ENCODE measurements around the gene RAB34.

Gene RAB34

DNA sequence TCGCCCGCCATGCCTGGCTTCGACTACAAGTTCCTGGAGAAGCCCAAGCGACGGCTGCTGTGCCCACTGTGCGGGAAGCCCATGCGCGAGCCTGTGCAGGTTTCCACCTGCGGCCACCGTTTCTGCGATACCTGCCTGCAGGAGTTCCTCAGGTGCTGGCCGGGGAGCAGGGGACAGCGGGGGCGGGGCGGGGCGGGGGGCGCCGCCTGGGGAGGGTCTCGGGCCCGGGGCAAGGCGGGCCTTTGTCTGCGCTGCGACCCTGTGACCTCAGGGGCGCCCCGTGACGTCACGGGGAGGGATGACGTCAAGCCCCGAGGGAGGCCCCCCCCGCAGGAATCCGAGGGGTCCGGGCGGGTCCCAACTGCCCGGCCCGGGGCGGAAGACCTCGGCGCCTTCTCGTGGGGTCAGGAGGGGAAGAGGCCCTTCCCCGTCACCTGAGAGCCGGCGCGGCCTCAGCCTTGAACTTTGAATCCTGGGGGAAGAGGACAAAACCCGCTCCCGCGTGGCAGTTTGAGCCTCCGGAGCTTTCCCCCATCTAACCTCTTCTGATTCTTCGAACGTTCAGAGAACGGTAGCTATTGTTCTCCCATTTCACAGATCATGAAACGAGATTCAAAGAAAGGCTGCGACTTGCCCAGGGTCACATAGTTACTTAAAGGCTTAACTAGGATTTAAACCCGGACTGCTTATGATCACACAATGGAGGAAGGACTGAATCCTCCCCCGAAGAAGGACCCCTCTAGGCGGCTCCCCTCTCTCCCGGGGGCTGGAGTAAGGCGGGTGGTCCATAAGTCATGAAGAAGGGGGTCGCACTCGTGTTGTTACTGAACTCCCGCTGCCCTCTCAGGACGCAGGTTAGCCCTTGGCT lies 26.7 kb upstream of the RAB34 start:
- H3F3A ChIP-seq (ENCODE audit: insufficient read depth), result peaks cover 86% of the 10 kb centered on the region
- H4K20me1 ChIP-seq (ENCODE audit: low read depth, low read length), result no peaks in the 10 kb centered on the region; the same call in 1 of the 2 replicates

DNA sequence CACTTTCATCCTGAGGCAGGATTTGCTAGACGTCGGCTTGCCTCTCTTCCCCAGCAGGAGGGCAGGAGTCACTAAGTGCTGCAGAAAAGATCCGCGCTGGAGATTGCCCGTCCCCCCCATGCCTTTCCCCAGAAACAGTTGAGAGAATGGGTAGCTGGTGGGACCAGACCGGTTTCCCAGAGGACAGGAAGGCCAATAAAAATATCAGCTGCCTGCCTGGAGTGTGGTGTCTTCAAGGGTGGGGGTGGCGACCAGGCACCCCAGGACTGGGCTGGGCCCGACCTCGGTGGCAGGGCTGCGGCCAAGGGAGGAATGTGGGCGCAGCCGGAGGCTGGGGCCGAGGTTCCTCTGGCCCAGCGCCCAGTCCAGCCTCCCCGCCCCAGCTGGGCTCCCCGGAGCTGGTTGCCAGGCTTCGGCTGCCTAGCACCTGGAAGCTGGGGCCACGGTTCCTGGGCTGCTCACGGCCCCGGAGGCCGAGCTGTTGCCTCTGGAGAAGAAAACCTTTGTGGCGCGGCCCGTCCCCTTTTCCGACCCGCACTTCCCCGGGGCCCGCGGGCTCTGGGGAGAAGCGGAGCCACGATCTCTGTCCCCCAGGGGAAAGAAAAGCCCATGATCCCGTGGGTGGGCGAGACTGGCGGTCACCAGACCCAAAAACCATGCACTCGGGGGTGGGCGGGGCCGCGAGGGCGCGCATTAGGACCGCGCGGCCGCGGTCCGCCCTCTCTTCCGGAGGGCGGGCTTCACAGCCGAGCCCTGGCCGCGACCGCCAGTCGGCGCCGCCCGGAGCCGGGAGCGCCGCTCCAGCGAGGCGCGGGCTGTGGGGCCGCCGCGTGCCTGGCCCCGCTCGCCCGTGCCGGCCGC lies 25.8 kb upstream of the RAB34 start, which contains the start of gene TRAF4:
Gene TRAF4 (plus strand): TSS at position 769 of the 861 bp plus-strand sequence. CDS start 102 bp downstream, outside the sequence.
- TF ChIP-seq, protein P1, sequence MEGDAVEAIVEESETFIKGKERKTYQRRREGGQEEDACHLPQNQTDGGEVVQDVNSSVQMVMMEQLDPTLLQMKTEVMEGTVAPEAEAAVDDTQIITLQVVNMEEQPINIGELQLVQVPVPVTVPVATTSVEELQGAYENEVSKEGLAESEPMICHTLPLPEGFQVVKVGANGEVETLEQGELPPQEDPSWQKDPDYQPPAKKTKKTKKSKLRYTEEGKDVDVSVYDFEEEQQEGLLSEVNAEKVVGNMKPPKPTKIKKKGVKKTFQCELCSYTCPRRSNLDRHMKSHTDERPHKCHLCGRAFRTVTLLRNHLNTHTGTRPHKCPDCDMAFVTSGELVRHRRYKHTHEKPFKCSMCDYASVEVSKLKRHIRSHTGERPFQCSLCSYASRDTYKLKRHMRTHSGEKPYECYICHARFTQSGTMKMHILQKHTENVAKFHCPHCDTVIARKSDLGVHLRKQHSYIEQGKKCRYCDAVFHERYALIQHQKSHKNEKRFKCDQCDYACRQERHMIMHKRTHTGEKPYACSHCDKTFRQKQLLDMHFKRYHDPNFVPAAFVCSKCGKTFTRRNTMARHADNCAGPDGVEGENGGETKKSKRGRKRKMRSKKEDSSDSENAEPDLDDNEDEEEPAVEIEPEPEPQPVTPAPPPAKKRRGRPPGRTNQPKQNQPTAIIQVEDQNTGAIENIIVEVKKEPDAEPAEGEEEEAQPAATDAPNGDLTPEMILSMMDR (IDR thresholded peaks at IDR 0.05; ENCODE audit: insufficient read depth, low read length, poor library complexity, severe bottlenecking), result no peak
- TF ChIP-seq EZH2phosphoT487 (conservative IDR thresholded peaks at IDR 0.05; ENCODE audit: low read length), result no peak
- peak within 1 kb of the TSS; percentile 99 for H3K9ac ChIP-seq (ENCODE audit: low read length)
- no peaks in the 10 kb centered on the region for H3K9me3 ChIP-seq (ENCODE audit: insufficient read depth, low read length)
- H3K9me2 ChIP-seq (replicated peaks; ENCODE audit: insufficient read depth, low read length), result no peaks in the 10 kb centered on the region
- H3K79me2 ChIP-seq (ENCODE audit: insufficient read depth, low read length), result peaks cover 41% of the 10 kb centered on the region
- H3K36me3 ChIP-seq (ENCODE audit: low read length), result peaks cover 14% of the 10 kb centered on the region
- peak within 1 kb of the TSS; percentile 98 for H3K4me3 ChIP-seq (ENCODE audit: insufficient read depth, low read length, poor library complexity, severe bottlenecking)
- H3K27ac ChIP-seq (ENCODE audit: low read depth, low read length), result peak within 1 kb of the TSS; percentile 99
- H3K4me2 ChIP-seq (ENCODE audit: low read depth, low read length, poor library complexity, severe bottlenecking), result peak within 1 kb of the TSS; percentile 94
- H3F3A ChIP-seq (ENCODE audit: insufficient read depth), result peaks cover 88% of the 10 kb centered on the region
- H4K20me1 ChIP-seq (ENCODE audit: low read depth, low read length), result no peaks in the 10 kb centered on the region; the same call in 1 of the 2 replicates
- no peak within 1 kb of the TSS for H2AFZ ChIP-seq (ENCODE audit: low read depth, low read length, severe bottlenecking)
- no peaks in the 10 kb centered on the region for H3K27me3 ChIP-seq (ENCODE audit: low read length)

More for the DNA sequence above, 26.7 kb upstream of the RAB34 start:
- Histone ChIP-seq H3K27me3 (ENCODE audit: low read length) (no peaks in the 10 kb centered on the region), H3K79me2 (ENCODE audit: insufficient read depth, low read length) (peaks cover 41% of the 10 kb centered on the region), H2AFZ (ENCODE audit: low read depth, low read length, severe bottlenecking) (no peak overlapping the region), H3K4me2 (ENCODE audit: low read depth, low read length, poor library complexity, severe bottlenecking) (peak overlapping the region; percentile 71), H3K27ac (ENCODE audit: low read depth, low read length) (peak overlapping the region; percentile 99), H3K4me3 (ENCODE audit: insufficient read depth, low read length, poor library complexity, severe bottlenecking) (peak overlapping the region; percentile 98), H3K9me3 (ENCODE audit: insufficient read depth, low read length) (no peaks in the 10 kb centered on the region), H3K36me3 (ENCODE audit: low read length) (peaks cover 14% of the 10 kb centered on the region), H3K9ac (ENCODE audit: low read length) (peak overlapping the region; percentile 99), H3K9me2 (replicated peaks; ENCODE audit: insufficient read depth, low read length) (no peaks in the 10 kb centered on the region)
- TF ChIP-seq, protein P1 (IDR thresholded peaks at IDR 0.05; ENCODE audit: insufficient read depth, low read length, poor library complexity, severe bottlenecking), result no peak
- TF ChIP-seq EZH2phosphoT487 (conservative IDR thresholded peaks at IDR 0.05; ENCODE audit: low read length), result no peak

DNA sequence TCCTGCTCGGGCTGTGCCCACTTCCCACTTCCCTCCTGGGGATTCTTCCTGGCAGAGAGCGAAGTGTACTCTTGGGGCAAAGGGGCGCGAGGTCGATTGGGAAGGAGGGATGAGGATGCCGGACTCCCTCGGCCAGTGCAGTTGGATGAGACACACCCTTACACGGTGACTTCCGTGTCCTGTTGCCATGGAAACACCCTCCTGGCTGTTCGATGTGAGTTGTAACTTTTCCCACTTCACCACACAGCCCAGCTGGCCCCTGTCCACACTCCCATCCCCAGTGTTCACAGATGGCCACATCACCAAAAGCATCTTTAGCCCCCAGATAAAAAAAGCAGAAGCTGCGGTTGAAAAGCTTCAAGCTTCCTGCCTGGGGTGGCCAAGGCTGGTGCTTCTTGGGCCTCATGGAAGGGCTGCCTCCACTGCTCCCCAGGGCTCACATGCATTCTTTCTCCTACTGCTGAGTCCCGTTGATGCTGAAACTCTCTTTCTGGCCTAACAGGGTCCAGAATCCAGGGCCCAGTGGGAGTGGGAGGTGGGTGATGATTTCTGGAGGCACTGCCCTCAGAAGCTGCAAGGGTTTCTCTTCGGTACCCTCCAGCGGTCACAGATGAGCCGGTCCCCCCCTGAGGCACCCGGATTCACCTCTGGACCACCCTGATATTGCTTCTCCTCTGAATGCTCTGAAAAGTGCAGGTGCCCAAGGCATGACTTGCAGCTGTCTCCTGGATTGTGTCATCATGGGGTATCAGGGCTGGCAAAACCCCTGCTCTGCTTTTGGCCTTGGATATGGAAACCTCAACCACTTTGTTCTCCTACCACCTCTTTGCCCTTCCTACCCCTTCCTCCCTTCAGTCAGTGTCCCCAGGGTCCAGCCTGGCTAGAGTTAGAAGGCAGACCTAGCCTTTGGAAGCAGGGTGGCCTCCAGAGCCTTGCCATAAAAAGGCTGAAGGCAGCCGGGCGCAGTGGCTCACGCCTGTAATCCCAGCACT lies 24.0 kb upstream of the RAB34 start:
- Histone ChIP-seq H3K79me2 (ENCODE audit: insufficient read depth, low read length) (peaks cover 28% of the 10 kb centered on the region), H3K9ac (ENCODE audit: low read length) (peak overlapping the region; percentile 99), H3K27ac (ENCODE audit: low read depth, low read length) (peak overlapping the region; percentile 99)

More for the DNA sequence above, 24.0 kb upstream of the RAB34 start:
- TF ChIP-seq, protein P1 (IDR thresholded peaks at IDR 0.05; ENCODE audit: insufficient read depth, low read length, poor library complexity, severe bottlenecking), result no peak
- no peak for TF ChIP-seq EZH2phosphoT487 (conservative IDR thresholded peaks at IDR 0.05; ENCODE audit: low read length)
- Histone ChIP-seq H3F3A (ENCODE audit: insufficient read depth) (peaks cover 79% of the 10 kb centered on the region), H4K20me1 (ENCODE audit: low read depth, low read length) (no peaks in the 10 kb centered on the region; the same call in 1 of the 2 replicates), H3K4me3 (ENCODE audit: insufficient read depth, low read length, poor library complexity, severe bottlenecking) (no peak overlapping the region), H3K27me3 (ENCODE audit: low read length) (no peaks in the 10 kb centered on the region), H3K4me2 (ENCODE audit: low read depth, low read length, poor library complexity, severe bottlenecking) (peak overlapping the region; percentile 94), H3K9me3 (ENCODE audit: insufficient read depth, low read length) (peaks cover 6% of the 10 kb centered on the region; the same call in 1 of the 2 replicates), H3K36me3 (ENCODE audit: low read length) (peaks cover 10% of the 10 kb centered on the region), H3K9me2 (replicated peaks; ENCODE audit: insufficient read depth, low read length) (no peaks in the 10 kb centered on the region), H2AFZ (ENCODE audit: low read depth, low read length, severe bottlenecking) (no peak overlapping the region)

Data from SU-DHL-6 (cell line).